ENCODE results near the gene BAHCC1. TPM values are rescaled to one million over a fixed set of nuclear protein-coding genes. Genes with fewer than 3 reads are reported as not detected.

Gene BAHCC1
- total RNA-seq, 1 experiment from 2014 or later, result 33.7 TPM

DNA sequence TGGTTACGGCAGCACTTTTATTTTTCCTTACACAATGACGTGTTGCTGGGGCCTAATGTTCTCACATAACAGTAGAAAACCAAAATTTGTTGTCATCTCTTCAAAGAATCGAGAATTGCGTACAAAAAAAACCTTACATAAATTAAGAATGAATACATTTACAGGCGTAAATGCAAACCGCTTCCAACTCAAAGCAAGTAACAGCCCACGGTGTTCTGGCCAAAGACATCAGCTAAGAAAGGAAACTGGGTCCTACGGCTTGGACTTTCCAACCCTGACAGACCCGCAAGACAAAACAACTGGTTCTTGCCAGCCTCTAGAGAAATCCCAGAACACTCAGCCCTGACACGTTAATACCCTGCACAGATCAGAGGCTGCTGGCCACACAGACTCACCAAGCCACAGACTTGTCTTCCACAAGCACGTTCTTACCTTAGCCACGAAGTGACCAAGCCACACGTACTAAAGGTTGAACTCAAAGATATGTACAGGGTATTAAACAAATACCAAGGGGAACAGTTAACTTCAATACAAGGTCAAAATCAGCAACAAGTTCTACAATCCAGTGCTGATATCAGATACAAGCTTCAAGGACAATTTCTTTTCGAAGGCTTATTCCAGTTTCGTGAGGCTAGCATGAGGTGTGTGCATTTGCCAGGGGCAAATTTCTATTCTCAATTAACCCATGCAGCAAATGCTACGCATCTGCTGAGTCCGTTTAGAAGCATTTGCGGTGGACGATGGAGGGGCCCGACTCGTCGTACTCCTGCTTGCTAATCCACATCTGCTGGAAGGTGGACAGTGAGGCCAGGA is 114.9 kb downstream of the BAHCC1 start:
- Histone ChIP-seq H3F3A (ENCODE audit: insufficient read depth, low read depth) (peaks cover 55% of the 10 kb centered on the region), H3K27me3 (ENCODE audit: insufficient read depth, low read depth) (no peaks in the 10 kb centered on the region), H3K9me3 (ENCODE audit: insufficient read depth, low read depth) (no peaks in the 10 kb centered on the region), H3K36me3 (ENCODE audit: low read depth) (peaks cover 32% of the 10 kb centered on the region), H3K4me1 (replicated peaks; ENCODE audit: insufficient read depth) (peaks cover 6% of the 10 kb centered on the region; the same call in 1 of the 2 replicates), H3K4me3 (peak overlapping the region; percentile 81), H3K9me2 (ENCODE audit: insufficient read depth) (no peaks in the 10 kb centered on the region), H3K79me2 (ENCODE audit: low read depth) (peaks cover 50% of the 10 kb centered on the region), H4K20me1 (ENCODE audit: insufficient read depth) (peaks cover 41% of the 10 kb centered on the region), H2AFZ (no peak overlapping the region), H3K4me2 (peak overlapping the region; percentile 99), H3K27ac (peak overlapping the region; percentile 59)
- POLR2A ChIA-PET (ENCODE audit: unreplicated experiment), result interaction anchor here (0.5 to 0.7 kb wide), 2 partner anchors 129 to 473 kb away, joined by 4 read pairs; no protein-coding TSS in a partner anchor
- intact Hi-C loops (cut with micrococcal nuclease; ENCODE audit: unreplicated experiment), result no loop called here
- no TSS peak for BruUV-seq (replicated peaks)
- no peak for DNase-seq
- TF ChIP-seq, protein P1, sequence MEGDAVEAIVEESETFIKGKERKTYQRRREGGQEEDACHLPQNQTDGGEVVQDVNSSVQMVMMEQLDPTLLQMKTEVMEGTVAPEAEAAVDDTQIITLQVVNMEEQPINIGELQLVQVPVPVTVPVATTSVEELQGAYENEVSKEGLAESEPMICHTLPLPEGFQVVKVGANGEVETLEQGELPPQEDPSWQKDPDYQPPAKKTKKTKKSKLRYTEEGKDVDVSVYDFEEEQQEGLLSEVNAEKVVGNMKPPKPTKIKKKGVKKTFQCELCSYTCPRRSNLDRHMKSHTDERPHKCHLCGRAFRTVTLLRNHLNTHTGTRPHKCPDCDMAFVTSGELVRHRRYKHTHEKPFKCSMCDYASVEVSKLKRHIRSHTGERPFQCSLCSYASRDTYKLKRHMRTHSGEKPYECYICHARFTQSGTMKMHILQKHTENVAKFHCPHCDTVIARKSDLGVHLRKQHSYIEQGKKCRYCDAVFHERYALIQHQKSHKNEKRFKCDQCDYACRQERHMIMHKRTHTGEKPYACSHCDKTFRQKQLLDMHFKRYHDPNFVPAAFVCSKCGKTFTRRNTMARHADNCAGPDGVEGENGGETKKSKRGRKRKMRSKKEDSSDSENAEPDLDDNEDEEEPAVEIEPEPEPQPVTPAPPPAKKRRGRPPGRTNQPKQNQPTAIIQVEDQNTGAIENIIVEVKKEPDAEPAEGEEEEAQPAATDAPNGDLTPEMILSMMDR (conservative IDR thresholded peaks at IDR 0.05), result no peak
- TF ChIP-seq EZH2 (IDR thresholded peaks at IDR 0.05; ENCODE audit: low read depth), result no peak
- CTCF ChIA-PET, result no interaction called here

DNA sequence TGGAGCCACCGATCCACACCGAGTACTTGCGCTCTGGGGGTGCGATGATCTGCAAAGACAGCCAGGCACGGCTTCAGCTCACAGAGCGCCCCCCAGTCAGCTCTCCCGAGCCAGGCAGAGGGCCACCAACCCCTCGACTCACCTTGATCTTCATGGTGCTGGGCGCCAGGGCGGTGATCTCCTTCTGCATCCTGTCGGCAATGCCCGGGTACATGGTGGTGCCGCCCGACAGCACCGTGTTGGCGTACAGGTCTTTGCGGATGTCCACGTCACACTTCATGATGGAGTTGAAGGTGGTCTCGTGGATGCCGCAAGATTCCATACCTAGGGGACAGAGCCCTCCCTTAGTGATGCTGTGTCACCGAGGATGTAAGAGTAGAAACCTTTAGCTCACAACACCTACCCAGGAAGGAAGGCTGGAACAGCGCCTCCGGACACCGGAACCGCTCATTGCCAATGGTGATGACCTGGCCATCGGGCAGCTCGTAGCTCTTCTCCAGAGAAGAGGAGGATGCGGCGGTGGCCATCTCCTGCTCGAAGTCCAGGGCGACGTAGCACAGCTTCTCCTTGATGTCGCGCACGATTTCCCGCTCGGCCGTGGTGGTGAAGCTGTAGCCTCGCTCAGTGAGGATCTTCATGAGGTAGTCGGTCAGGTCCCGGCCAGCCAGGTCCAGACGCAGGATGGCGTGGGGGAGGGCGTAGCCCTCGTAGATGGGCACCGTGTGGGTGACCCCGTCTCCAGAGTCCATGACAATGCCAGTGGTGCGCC is 115.7 kb downstream of the BAHCC1 start:
- ChIA-PET CTCF (no interaction called here), POLR2A (ENCODE audit: unreplicated experiment) (interaction anchor here (0.6 kb wide), 2 partner anchors 116 to 512 kb away, joined by 4 read pairs; partner anchors contain the start of genes BAHCC1, CENPX and LRRC45)
- Histone ChIP-seq H3K4me3 (peak overlapping the region; percentile 81), H3K9me3 (ENCODE audit: insufficient read depth, low read depth) (no peaks in the 10 kb centered on the region), H3K27me3 (ENCODE audit: insufficient read depth, low read depth) (no peaks in the 10 kb centered on the region), H3K9me2 (ENCODE audit: insufficient read depth) (no peaks in the 10 kb centered on the region), H3K36me3 (ENCODE audit: low read depth) (peaks cover 32% of the 10 kb centered on the region), H3K79me2 (ENCODE audit: low read depth) (peaks cover 58% of the 10 kb centered on the region), H3K4me1 (replicated peaks; ENCODE audit: insufficient read depth) (peaks cover 7% of the 10 kb centered on the region), H4K20me1 (ENCODE audit: insufficient read depth) (peaks cover 41% of the 10 kb centered on the region), H3K27ac (peak overlapping the region; percentile 59), H3K4me2 (peak overlapping the region; percentile 99), H3F3A (ENCODE audit: insufficient read depth, low read depth) (peaks cover 63% of the 10 kb centered on the region), H2AFZ (no peak overlapping the region)
- no peak for DNase-seq
- no TSS peak for BruUV-seq (replicated peaks)
- intact Hi-C loops (cut with micrococcal nuclease; ENCODE audit: unreplicated experiment), result no loop called here
- TF ChIP-seq, protein P1 (conservative IDR thresholded peaks at IDR 0.05), result no peak
- TF ChIP-seq EZH2 (IDR thresholded peaks at IDR 0.05; ENCODE audit: low read depth), result no peak

DNA sequence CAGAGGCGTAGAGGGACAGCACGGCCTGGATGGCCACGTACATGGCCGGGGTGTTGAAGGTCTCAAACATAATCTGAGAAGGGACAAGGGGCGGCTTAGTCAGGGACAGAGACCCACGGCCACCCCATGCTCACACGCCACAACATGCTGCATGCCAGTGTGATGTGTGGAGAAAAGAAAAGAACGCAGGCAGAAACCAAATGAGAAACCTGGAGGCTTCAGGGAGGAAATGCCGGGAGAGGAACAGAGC is 116.2 kb downstream of the BAHCC1 start:
- H3F3A ChIP-seq (ENCODE audit: insufficient read depth, low read depth), result peaks cover 68% of the 10 kb centered on the region
- TF ChIP-seq EZH2 (IDR thresholded peaks at IDR 0.05; ENCODE audit: low read depth), result no peak
- TF ChIP-seq, protein P1 (conservative IDR thresholded peaks at IDR 0.05), result no peak
- H3K27ac ChIP-seq, result peak overlapping the region; percentile 59
- peaks cover 63% of the 10 kb centered on the region for H3K79me2 ChIP-seq (ENCODE audit: low read depth)
- H3K4me2 ChIP-seq, result peak overlapping the region; percentile 99
- H3K36me3 ChIP-seq (ENCODE audit: low read depth), result peaks cover 32% of the 10 kb centered on the region
- intact Hi-C loops (cut with micrococcal nuclease; ENCODE audit: unreplicated experiment), result no loop called here
- H4K20me1 ChIP-seq (ENCODE audit: insufficient read depth), result peaks cover 41% of the 10 kb centered on the region
- peak overlapping the region; percentile 81 for H3K4me3 ChIP-seq
- ChIA-PET POLR2A (ENCODE audit: unreplicated experiment) (interaction anchor here (0.6 kb wide), 2 partner anchors 116 to 511 kb away, joined by 4 read pairs; partner anchors contain the start of genes BAHCC1, CENPX and LRRC45), CTCF (no interaction called here)
- no peaks in the 10 kb centered on the region for H3K9me2 ChIP-seq (ENCODE audit: insufficient read depth)
- DNase-seq, result no peak
- no peaks in the 10 kb centered on the region for H3K27me3 ChIP-seq (ENCODE audit: insufficient read depth, low read depth)
- H2AFZ ChIP-seq, result no peak overlapping the region
- no peaks in the 10 kb centered on the region for H3K9me3 ChIP-seq (ENCODE audit: insufficient read depth, low read depth)
- peaks cover 12% of the 10 kb centered on the region for H3K4me1 ChIP-seq (replicated peaks; ENCODE audit: insufficient read depth)
- BruUV-seq (replicated peaks), result no TSS peak
